Osteocyte (in vitro differentiated cells): ENCODE data around the gene POLD2. TPM values are rescaled to one million over a fixed set of nuclear protein-coding genes. Genes with fewer than 3 reads are reported as not detected.

Experiments used
- DNase-seq: peaks from one replicate; pipeline ENCODE4 v3.0.0; 2021; ENCODE audit warnings: mixed read lengths; ENCODE audit not compliant: unreplicated experiment; ENCODE audit errors: extremely low spot score
- H3K27ac Mint-ChIP-seq: one replicate; pipeline ENCODE4 v1.8.0; 2021; ENCODE audit warnings: mild to moderate bottlenecking, mixed read lengths; ENCODE audit not compliant: unreplicated experiment
- H3K27me3 Mint-ChIP-seq: one replicate; pipeline ENCODE4 v1.8.0; 2021; ENCODE audit warnings: mixed read lengths; ENCODE audit not compliant: unreplicated experiment
- H3K36me3 Mint-ChIP-seq: one replicate; pipeline ENCODE4 v1.8.0; 2021; ENCODE audit warnings: mixed read lengths; ENCODE audit not compliant: unreplicated experiment
- H3K4me1 Mint-ChIP-seq: one replicate; pipeline ENCODE4 v1.8.0; 2021; ENCODE audit warnings: mixed read lengths; ENCODE audit not compliant: unreplicated experiment
- H3K4me3 Mint-ChIP-seq: one replicate; pipeline ENCODE4 v1.8.0; 2021; ENCODE audit warnings: mild to moderate bottlenecking, moderate library complexity, mixed read lengths; ENCODE audit not compliant: unreplicated experiment
- H3K9me3 Mint-ChIP-seq: one replicate; pipeline ENCODE4 v1.8.0; 2021; ENCODE audit warnings: mixed read lengths; ENCODE audit not compliant: unreplicated experiment
- CTCF ChIP-seq: fragments of 200-600 bp; sonication (generic); IDR thresholded peaks from 2 replicates; pipeline ENCODE4 v1.5.0; 2021; ENCODE audit warnings: antibody characterized with exemption, mild to moderate bottlenecking, moderate library complexity
- total RNA-seq: library from RNA; stranded (reverse); gene quantifications from 2 replicates; pipeline ENCODE4 v1.2.1, GENCODE V29; 2021

Gene POLD2
- total RNA-seq, 1 donor from 2014 or later: 59.2 TPM

- Mint-ChIP-seq H3K4me1 (peaks cover 7% of the 10 kb centered on the region), H3K27ac (no peak overlapping the region), H3K9me3 (no peaks in the 10 kb centered on the region), H3K36me3 (peaks cover 20% of the 10 kb centered on the region), H3K27me3 (no peaks in the 10 kb centered on the region), H3K4me3 (no peak overlapping the region)
- TF ChIP-seq CTCF: no peak
- DNase-seq: no peak
Measured at GRCh38 chr7:44116789-44117666, 6.3 kb downstream of the POLD2 start.

- no peak for DNase-seq
- TF ChIP-seq CTCF: no peak
- H3K27ac Mint-ChIP-seq: peak overlapping the region; percentile 34
- H3K27me3 Mint-ChIP-seq: no peaks in the 10 kb centered on the region
- no peaks in the 10 kb centered on the region for H3K9me3 Mint-ChIP-seq
- H3K4me3 Mint-ChIP-seq: no peak overlapping the region
- peaks cover 22% of the 10 kb centered on the region for H3K36me3 Mint-ChIP-seq
- peaks cover 5% of the 10 kb centered on the region for H3K4me1 Mint-ChIP-seq
Measured at GRCh38 chr7:44116087-44116788, 7.1 kb downstream of the POLD2 start.

- peaks cover 5% of the 10 kb centered on the region for H3K4me1 Mint-ChIP-seq
- no peak for TF ChIP-seq CTCF
- no peak overlapping the region for H3K4me3 Mint-ChIP-seq
- no peak for DNase-seq
- no peaks in the 10 kb centered on the region for H3K27me3 Mint-ChIP-seq
- H3K36me3 Mint-ChIP-seq: peaks cover 17% of the 10 kb centered on the region
- no peak overlapping the region for H3K27ac Mint-ChIP-seq
- H3K9me3 Mint-ChIP-seq: no peaks in the 10 kb centered on the region
Measured at GRCh38 chr7:44114586-44115310, 8.6 kb downstream of the POLD2 start.

- DNase-seq: no peak
- Mint-ChIP-seq H3K4me3 (no peak overlapping the region), H3K27me3 (no peaks in the 10 kb centered on the region), H3K27ac (no peak overlapping the region), H3K9me3 (no peaks in the 10 kb centered on the region), H3K4me1 (peaks cover 7% of the 10 kb centered on the region), H3K36me3 (peaks cover 18% of the 10 kb centered on the region)
- no peak for TF ChIP-seq CTCF
Measured at GRCh38 chr7:44113764-44114354, 9.5 kb downstream of the POLD2 start.
